Lung microvascular endothelial cell (primary cell): ENCODE data around the gene SIGLEC5. TPM values are rescaled to one million over a fixed set of nuclear protein-coding genes. Genes with fewer than 3 reads are reported as not detected.
"Not testable (repeated sequence)": the region's sequence is repeated elsewhere in the genome, so short reads cannot be mapped to it uniquely, and the experiment has no call there.

Source experiments
- DNase-seq, 2 donors: peaks; one replicate each; pipeline versions ENCODE4 v3.0.0 to v3.0.0-alpha.2; 2010; ENCODE audit warnings: low read depth in 2 of 2
- total RNA-seq: library from RNA; depleted of rRNA; stranded (reverse); fragments of >200 nt; gene quantifications from 2 replicates; pipeline ENCODE4 v1.2.1, GENCODE V29; 2014

The SIGLEC5 gene
- not detected in 2 replicates for total RNA-seq

- DNase-seq: not testable (repeated sequence)
Measured at GRCh38 chr19:51630315-51630714, at the start of gene SIGLEC5. Gene SIGLEC5, minus strand, starts transcription at chr19:51630401. Its CDS starts 66 bp downstream, at chr19:51630335.

DNA sequence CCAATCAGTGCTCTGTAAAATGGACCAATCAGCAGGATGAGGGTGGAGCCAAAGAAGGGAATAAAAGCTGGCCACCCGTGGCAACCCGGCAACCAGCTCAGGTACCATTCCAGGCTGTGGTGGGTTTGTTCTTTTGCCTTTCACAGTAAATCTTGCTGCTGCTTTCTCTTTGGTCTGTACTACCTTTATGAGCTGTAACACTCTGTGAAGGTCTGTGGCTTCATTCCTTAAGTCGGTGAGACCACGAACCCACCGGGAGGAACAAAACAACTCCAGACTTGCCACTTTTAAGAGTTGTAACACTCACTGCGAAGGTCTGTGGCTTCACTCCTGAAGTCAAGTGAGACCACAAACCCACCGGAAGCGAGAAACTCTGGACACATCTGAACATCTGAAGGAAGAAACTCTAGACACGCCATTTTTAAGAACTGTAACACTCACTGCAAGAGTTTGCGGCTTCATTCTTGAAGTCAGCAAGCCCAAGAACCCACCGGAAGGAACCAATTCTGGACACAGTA is 46.4 kb upstream of the SIGLEC5 start:
- DNase-seq: no peak

GRCh38 chr19:51675911-51676565 is 45.8 kb upstream of the SIGLEC5 start:
- peak; percentile 42 to 65 for DNase-seq

GRCh38 chr19:51668216-51668615 is 38.0 kb upstream of the SIGLEC5 start:
- no peak for DNase-seq

- peak in 1 of 2 donors; percentile 15 for DNase-seq
Measured at GRCh38 chr19:51664997-51665396, 34.8 kb upstream of the SIGLEC5 start.

GRCh38 chr19:51664131-51664530 is 33.9 kb upstream of the SIGLEC5 start:
- no peak for DNase-seq

DNA sequence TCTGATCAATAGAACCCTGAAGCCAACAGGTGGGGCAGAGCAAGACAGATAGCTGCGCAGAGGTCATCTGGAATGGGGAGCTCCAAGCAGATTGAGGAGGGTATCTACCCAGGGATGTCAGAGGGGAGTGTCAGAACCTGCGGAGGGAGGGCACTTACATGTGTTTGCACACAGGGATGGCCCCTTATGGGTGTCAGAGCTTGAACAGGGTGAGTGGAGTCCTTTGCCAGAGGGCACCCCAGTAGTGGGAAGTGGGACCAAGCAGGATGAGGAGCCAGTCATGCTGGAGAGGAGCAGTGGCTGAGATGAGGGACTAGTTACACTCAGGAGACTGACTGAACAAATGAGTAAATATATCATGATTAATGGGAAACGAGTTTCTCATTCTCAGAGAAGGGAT is 33.4 kb upstream of the SIGLEC5 start:
- no peak for DNase-seq

DNA sequence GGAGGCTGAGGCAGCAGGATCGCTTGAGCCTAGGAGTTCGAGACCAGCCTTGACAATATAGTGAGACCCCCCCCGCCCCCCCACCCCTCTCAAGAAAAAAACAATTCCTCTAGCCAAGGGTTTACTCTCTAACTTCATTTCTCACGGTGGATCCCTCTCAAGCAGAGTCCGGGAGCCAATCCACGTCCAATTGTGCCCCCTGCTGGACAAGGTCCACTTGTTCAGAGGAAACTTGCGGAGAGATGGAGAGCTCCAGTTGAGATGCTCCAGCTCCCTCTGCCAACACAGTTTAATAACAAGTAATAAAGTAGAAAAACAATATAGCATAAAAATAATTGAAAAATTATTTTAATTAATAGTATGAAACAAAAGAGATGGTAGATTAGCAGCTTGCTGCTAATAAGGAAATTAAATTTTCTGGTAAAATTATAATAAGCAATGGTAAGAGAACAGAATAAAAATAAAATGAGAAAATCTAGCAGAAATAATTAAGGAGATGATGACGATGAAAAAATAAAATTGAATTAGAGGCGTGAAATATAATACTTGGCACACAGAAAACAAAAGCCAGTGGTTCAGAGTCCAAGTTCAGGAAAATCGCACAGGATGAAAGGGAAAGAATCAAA is 30.9 kb upstream of the SIGLEC5 start:
- DNase-seq: peak; percentile 80 to 84

GRCh38 chr19:51654783-51655182 is 24.6 kb upstream of the SIGLEC5 start:
- no peak for DNase-seq

DNA sequence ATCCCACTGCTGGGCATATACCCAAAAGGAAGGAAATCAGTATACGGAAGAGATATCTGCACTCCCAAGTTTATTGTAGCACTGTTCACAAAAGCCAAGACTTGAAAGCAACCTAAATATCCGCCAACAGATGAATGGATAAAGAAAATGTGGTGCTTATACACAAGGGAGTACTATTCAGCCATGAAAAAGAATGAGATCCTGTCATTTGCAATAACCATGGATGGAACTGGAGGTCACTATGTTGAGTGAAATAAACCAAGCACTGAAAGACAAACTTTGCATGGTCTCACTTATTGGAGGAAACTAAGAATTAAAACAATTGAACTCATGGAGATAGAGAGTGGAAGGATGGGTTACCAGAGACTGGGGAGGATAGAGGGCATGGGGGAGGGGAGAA is 23.0 kb upstream of the SIGLEC5 start:
- no peak for DNase-seq

DNA sequence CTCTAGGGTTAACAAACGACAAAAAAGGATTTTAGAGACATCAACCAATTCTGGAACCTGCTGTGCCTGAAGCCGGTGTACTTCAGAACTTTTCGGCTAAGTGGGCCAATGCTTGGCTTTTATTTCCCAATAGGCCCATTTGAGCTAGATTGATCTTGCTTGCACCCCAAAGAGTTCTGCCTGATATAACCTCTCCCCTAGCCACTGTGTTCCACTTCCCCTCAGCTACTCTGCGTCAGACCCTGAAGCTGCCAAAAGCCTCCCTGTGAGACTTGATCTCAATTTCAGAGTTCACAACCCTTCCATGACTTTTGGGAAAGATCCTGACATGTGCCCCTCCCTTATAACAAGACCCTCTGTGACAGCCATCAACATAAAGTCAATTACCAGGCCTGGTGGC is 22.1 kb upstream of the SIGLEC5 start:
- DNase-seq: no peak

- DNase-seq: no peak
Measured at GRCh38 chr19:51651216-51651846, 21.1 kb upstream of the SIGLEC5 start.

DNA sequence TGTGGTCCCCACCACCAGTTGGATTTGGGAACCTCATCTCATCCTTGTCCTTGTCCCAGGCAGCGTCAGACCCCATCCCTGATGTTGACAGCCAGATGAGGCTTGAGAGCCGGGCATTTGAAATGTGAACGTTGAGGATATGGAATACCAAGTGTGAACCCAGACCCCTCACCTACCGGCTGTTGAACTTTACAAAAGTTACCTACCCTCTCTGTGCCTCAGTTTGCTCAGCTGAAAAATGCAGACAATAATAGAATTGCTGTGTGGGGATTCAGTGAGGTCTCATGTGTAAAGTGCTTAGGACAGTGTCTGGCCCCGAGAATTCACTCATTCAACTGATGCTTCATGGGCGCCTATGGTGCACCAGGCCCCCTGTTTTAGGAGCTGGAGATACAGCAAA is 17.1 kb upstream of the SIGLEC5 start:
- DNase-seq: no peak

DNA sequence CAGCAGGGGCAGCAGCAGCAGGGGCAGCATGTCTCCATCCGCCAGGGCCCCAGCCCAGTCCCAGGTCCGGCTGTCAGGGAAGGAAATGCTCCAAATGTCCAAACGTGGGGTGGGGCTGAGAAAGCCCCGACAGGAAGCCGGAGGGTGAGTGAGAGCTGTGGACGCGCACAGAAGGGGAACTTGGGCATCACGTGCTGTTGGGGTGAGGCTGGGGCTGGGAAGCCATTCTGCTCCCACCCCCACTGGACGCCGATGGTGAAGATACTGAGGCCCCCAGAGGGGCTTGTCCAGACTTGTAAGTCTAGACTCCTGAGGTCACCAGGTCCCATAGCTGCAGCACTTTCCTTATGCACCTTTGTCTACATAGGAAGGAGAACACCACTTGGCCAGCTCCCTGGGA is 16.5 kb upstream of the SIGLEC5 start, which contains the start of gene SIGLEC14:
Gene SIGLEC14 (minus strand): TSS at position 96 of the 400 bp plus-strand sequence. CDS start 66 bp downstream, at position 30.
- DNase-seq: not testable (repeated sequence)

GRCh38 chr19:51644636-51645271 is 14.6 kb upstream of the SIGLEC5 start:
- no peak for DNase-seq

- DNase-seq: no peak
Measured at GRCh38 chr19:51641648-51642047, 11.4 kb upstream of the SIGLEC5 start.

- no peak for DNase-seq
Measured at GRCh38 chr19:51640386-51640785, 10.2 kb upstream of the SIGLEC5 start.

- DNase-seq: no peak
Measured at GRCh38 chr19:51639916-51640315, 9.7 kb upstream of the SIGLEC5 start.

DNA sequence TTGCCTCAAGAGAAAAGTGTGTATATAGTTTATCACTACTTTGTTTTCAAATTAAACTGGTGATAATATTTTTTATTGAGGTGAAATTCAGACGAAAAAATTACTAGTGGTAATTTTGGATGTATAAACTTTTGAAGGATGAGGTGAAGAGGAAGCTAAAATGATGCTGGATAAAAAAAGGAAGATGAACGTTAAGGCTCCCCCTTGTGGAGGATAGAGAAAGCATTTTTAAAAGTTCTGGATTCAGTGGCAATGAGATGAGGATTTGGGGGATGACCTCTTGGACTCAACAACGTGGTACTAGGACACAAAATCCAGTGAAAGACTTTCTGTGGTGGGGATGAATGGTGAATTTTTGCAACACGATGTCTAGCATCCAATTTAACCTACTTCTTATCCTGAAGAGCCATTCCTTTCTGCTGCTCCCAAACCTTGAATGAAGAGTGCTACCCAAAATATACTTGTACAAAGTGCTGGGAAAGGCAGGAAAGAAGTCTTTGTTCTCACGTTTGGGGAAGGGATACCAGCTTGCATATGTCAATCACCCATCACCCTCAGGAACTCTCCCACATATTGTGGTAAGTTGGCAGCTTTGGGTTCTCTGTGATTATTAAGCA is 7.3 kb upstream of the SIGLEC5 start:
- peak; percentile 19 to 20 for DNase-seq

DNA sequence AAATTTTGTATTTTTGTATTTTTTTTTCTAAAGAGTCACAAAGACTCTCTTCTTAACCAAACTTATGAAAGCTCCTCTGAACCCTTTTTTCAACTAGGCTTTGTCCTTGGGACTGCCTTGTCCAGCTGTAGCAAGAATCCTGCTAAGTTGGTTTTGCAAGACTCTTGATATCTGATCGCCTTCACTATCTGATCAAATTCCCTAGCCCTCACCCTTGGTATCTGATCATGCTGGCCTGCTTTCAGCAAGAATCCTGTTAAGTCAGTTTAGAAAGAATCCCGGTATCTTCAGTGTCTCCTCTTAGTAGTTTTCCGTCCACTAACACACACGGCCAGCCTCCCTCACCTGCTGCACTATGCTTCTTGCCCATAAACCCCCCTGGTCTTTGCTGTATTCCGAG is 1.9 kb upstream of the SIGLEC5 start:
- no peak for DNase-seq

DNA sequence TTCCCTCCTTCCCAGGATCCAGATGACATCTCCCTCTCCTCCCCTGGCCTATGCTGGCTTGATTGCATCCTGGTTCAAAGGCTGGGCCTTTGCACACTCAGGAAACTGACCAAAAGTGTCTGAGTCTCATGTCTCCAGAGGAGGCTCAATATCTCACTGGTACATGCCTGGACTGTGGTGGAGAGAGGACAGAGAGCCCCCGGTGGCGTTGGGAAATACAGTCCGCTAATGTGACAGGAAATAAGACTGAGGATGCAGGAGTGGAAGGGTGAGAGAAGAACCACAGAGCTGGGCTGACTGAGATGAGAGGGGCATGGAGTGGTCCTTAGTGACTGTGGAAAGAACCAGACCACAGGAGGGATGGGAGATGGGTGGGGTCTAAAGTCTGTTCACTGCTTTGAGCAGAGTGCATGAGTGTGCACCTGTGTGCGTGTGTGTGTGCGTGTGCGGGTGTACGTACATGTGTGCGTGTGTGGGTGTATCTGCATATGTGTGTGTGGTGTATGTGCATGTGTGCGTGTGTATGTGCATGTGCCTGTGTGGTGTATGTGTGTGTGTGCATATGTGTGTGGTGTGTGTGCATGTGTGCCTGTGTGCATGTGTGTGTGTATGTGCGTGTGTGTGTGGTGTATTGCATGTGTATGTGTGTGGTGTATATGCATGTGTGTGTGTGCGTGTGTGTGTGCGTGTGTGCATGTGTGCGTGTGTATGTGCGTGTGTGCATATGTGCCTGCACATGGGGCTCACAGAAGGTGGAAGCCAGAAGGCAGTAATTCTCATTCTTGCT is 1.9 kb downstream of the SIGLEC5 start:
- no peak for DNase-seq
